Bronchus fibroblast of lung (primary cell): ENCODE data around the gene PAIP1. TPM values are rescaled to one million over a fixed set of nuclear protein-coding genes. Genes with fewer than 3 reads are reported as not detected.

Source experiments
- total RNA-seq: library from RNA; depleted of rRNA; stranded (reverse); fragments of >200 nt; gene quantifications from 2 replicates; pipeline ENCODE4 v1.2.3, GENCODE V29; 2015

The PAIP1 gene
- 81.2 and 85.6 TPM in 2 replicates for total RNA-seq

GRCh38 chr5:43556857-43557542, at the start of gene PAIP1:
Gene PAIP1, minus strand, starts transcription at chr5:43557077. Its CDS starts 231 bp downstream, at chr5:43556846.

GRCh38 chr5:43602461-43603343, 45.8 kb upstream of the PAIP1 start, which contains the start of gene NNT:
Gene NNT, plus strand, starts transcription at chr5:43603180. Its CDS starts 6,016 bp downstream, at chr5:43609196.

GRCh38 chr5:43514816-43515677, 41.8 kb downstream of the PAIP1 start, which contains the start of gene C5orf34:
Gene C5orf34, minus strand, starts transcription at chr5:43515148. Its CDS starts 5,809 bp downstream, at chr5:43509339.

GRCh38 chr5:43483298-43484105, 73.4 kb downstream of the PAIP1 start, which contains the start of gene TMEM267:
Gene TMEM267, minus strand, starts transcription at chr5:43483865. Its CDS starts 29,896 bp downstream, at chr5:43453969.

Other genes with a start within 250 kb of the PAIP1 start
- gene HMGCS1, start 243.7 kb downstream of the PAIP1 start, total RNA-seq = 247 TPM in 2 replicates
- 0.34 and 0.89 TPM in 2 replicates for gene CCL28, start 144.7 kb downstream of the PAIP1 start, total RNA-seq
- 4.2 and 5.6 TPM in 2 replicates for gene TMEM267, start 73.2 kb downstream of the PAIP1 start, total RNA-seq
- gene C5orf34, start 41.9 kb downstream of the PAIP1 start, total RNA-seq = 7.6 and 7.7 TPM in 2 replicates
- gene NNT, start 46.1 kb upstream of the PAIP1 start, total RNA-seq = 29.4 and 35.0 TPM in 2 replicates